GM19193 (cell line): Measurements from ENCODE around the gene ARHGAP24.

Experiments
- POLR2A ChIP-seq: IDR thresholded peaks from 4 replicates; pipeline ENCODE4 v1.6.1; 2011; ENCODE audit not compliant: insufficient read depth, insufficient read length; ENCODE audit errors: extremely low read depth

ARHGAP24 gene

GRCh38 chr4:85474818-85475630 is at the start of gene ARHGAP24:
ARHGAP24 (plus strand) TSS chr4:85475150.
- peak; percentile 23 for TF ChIP-seq POLR2A

DNA sequence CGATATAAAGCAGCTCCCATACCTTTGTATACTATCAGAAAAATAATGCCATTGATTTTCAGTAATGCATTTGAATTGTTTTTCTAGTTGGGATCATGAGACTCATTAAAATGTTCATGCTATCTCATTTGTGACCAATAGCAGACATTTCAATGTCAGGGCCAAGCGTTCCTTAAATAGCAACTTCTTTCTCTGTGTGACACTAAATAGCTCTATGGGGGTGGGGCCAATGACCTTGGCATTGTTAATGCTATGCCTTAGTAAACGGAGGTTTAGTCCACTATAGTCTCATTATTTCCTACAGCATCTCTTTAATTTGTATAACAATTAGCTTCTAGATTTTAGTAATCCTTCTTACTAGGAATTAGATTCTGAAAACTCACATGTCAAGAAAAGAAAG is 48.6 kb upstream of the ARHGAP24 start:
- no peak for TF ChIP-seq POLR2A

GRCh38 chr4:85427123-85427522 is 47.8 kb upstream of the ARHGAP24 start:
- TF ChIP-seq POLR2A: no peak

GRCh38 chr4:85430226-85430625 is 44.7 kb upstream of the ARHGAP24 start:
- no peak for TF ChIP-seq POLR2A

GRCh38 chr4:85430697-85431096 is 44.3 kb upstream of the ARHGAP24 start:
- no peak for TF ChIP-seq POLR2A

GRCh38 chr4:85431156-85431555 is 43.8 kb upstream of the ARHGAP24 start:
- TF ChIP-seq POLR2A: no peak

DNA sequence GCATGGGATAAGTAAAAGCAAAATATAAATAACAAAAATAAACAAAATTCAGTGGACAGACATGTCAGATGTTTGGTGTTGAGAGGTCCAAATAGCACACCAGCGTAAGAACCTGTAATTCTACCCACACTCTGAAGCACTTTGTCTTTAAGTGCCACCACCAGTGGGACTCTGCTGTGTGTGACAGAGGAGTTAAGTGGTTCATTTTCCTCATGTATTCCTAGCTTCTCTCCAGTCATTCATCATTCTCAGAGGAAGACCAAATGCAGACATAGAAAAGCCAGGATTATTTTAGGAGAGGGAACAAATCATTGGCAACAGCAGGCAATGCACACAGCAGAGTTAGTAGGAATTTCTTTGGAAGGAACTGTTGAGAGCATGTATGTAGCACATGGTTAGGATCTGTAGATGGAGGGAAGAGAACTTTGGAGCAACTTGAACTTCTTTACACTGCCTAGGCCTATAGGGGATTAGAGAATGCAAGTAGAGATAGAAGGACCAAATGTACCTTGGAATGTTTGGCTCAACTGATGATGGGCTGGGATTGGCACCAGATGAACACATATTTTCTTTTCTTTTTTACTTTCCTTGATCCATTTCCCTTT is 43.0 kb upstream of the ARHGAP24 start:
- no peak for TF ChIP-seq POLR2A

- TF ChIP-seq POLR2A: no peak
Observed at GRCh38 chr4:85445050-85445639, 29.8 kb upstream of the ARHGAP24 start.

DNA sequence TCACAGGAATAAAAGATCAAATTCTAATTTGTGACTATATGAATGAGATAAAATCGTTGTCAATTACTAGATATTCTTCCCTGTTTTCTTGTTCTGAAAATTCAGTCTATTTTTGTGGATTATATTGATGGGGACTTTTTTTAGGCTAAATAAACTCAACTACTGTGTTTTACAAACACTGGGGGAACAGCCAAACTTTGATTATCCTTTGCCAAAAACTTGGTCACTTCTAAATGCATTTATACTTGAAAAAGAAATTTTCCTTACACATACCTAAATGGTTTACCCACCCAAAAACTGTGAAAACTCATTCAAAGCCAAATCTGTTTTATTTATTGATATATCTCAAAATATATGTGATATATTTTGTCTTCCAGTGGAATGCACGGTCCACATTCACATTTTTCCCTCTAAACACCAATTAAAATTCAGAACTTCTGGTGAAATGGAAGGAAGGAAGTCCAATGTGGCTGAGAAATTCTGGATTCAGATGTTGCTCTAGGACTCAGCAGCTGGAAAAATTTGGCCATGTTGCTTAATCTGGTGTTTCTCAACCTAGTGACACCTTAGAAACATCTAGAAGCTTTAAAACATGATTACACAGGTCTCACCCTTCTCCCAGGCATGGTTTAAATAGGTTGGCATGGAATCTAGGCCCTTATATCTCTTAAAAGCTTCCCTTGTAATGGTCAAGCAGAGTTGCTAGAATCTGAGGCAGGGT is 28.6 kb upstream of the ARHGAP24 start:
- TF ChIP-seq POLR2A: no peak

DNA sequence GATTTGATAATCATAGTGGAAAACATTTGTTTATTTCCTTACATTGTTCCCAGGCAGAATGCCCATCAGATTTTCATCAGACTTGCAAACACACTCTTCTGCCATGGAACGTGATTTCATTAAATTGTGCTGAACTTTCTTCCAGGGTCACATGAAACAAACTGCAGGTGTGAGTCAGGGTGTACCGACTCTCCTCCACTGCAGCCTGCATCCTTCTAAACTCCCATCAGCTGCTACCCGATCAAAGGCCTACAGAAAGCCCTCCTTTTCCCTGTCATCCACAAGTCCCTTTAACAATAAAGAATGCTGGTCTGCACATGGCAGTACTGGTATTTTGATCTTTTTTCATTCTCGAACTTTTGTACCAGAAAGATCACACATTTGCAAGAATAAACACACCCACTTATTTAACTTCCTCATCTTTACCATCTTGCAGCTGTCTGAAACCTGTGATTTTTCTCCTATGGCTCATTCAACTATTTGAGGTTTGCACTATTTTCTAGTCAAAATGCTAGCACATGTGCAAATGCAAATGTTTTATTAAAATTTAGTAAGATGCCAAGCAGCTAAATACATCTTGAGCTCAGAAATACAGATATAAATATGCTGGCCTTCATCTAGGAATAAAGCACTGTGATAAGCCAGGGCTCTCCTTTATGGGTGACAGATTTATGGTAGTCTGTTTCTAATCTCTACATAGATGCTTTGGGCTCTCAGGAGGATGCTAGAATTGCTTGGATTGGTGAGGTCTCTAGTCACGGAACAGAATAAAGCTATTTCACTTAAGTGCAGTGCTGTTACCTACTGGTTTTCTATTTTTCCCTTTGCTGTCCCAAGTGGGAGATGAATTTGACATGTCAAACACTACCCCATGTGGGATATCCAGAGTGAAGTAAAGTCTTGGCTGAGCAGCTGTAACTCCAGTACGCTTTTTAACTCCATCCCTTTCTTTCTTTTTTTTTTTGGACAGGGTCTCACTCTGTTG is 25.8 kb upstream of the ARHGAP24 start:
- TF ChIP-seq POLR2A: no peak

GRCh38 chr4:85452058-85452731 is 22.8 kb upstream of the ARHGAP24 start:
- no peak for TF ChIP-seq POLR2A

DNA sequence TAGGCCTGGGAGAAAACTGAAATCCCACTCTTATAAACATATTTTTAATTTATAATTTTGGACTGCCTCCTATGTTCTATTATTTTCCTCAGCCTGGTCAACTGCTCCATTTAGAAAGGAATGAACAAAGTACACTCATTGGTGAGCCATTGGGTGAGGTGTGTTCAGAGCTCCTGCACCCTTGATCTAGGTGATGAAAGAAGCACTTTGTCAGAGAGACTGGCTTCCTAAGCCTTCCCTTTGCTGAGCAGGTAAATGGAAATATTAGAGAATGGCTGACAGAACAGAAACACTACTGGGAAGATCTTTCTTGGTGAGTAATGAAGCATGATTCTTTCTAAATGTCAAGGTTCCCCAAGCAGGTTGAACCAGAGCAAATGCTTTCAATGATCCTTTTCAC is 19.0 kb upstream of the ARHGAP24 start:
- TF ChIP-seq POLR2A: no peak

DNA sequence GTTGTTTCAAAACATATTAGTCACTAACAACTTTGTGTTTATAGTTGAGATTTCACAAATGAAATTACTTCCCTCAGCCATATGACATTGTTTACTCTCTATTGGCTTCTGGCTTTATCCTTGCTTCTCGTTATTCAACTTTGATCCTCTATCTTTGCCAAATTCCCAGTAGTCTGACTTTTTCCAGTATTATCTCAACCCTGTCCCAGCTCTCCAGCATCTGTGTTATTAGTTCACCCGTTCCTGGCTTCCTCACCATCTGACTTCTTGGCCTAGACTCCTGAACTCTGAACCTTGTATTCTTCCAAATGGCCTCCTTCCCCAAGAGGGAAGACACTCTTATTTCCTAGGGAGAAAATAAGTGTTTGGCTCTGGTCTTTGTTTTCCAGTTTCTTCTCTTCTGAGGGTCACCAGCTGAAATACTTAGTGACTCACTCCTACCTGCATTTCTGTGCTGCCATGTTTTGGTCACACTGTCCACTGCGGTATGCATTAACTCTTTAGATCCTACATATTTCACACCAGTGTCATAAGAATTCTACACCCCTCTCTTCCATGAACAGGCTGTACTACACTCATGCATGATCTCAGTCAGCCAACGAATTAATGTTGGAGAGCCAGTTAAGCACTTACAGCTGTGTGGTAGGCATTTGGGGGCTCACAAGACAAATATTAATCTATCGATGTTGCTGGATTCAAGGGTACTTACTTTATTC is 17.0 kb upstream of the ARHGAP24 start:
- no peak for TF ChIP-seq POLR2A
